Activated T-cell treated with anti-CD3 and anti-CD28 coated beads, Interleukin-2, amount 50 U/mL, for 4 hours (primary cell): ENCODE results near the gene CHD2. TPM values are rescaled to one million over a fixed set of nuclear protein-coding genes. Genes with fewer than 3 reads are reported as not detected.
A peak's percentile ranks its signal among the peaks of the same experiment; 100 is the strongest.
"Not testable (repeated sequence)": the region's sequence is repeated elsewhere in the genome, so short reads cannot be mapped to it uniquely, and the experiment has no call there.

ENCODE experiments used
- ATAC-seq, 2 donors: fragments of 200-7000 bp; cut with Tn5 transposase; one replicate each; pipeline ENCODE4 v1.10.0; 2021
- DNase-seq: peaks from one replicate; pipeline ENCODE4 v3.0.0-alpha.2; 2020
- H3K27me3 Mint-ChIP-seq: one replicate; pipeline ENCODE4 v1.8.0; 2021; ENCODE audit warnings: low read depth, mixed read lengths
- H3K36me3 Mint-ChIP-seq: one replicate; pipeline ENCODE4 v1.8.0; 2022; ENCODE audit warnings: mixed read lengths; ENCODE audit not compliant: insufficient read depth
- H3K4me1 Mint-ChIP-seq: one replicate; pipeline ENCODE4 v1.8.0; 2021; ENCODE audit warnings: low read depth, mixed read lengths
- H3K4me3 Mint-ChIP-seq: one replicate; pipeline ENCODE4 v1.8.0; 2021; ENCODE audit warnings: mild to moderate bottlenecking, moderate library complexity, mixed read lengths
- H3K9me3 Mint-ChIP-seq: one replicate; pipeline ENCODE4 v1.8.0; 2021; ENCODE audit warnings: mixed read lengths
- total RNA-seq, 3 donors: library from RNA; stranded (reverse); gene quantifications; one replicate each; pipeline ENCODE4 v1.2.1, GENCODE V29; 2021

The CHD2 gene
- total RNA-seq, 3 donors from 2014 or later, result 58.0 to 67.7 (median 59.7) TPM

GRCh38 chr15:93035092-93035915 is 135.2 kb downstream of the CHD2 start:
- Mint-ChIP-seq H3K4me3 (no peak overlapping the region), H3K27me3 (peaks cover 2% of the 10 kb centered on the region), H3K36me3 (no peaks in the 10 kb centered on the region), H3K9me3 (no peaks in the 10 kb centered on the region), H3K4me1 (peaks cover 10% of the 10 kb centered on the region)
- ATAC-seq (no peak), DNase-seq (no peak)

GRCh38 chr15:93035953-93036810 is 136.1 kb downstream of the CHD2 start:
- peaks cover 6% of the 10 kb centered on the region for H3K4me1 Mint-ChIP-seq
- DNase-seq, result peak; percentile 34
- H3K36me3 Mint-ChIP-seq, result no peaks in the 10 kb centered on the region
- peaks cover 6% of the 10 kb centered on the region for H3K27me3 Mint-ChIP-seq
- peak; percentile 89 to 90 for ATAC-seq
- H3K4me3 Mint-ChIP-seq, result no peak overlapping the region
- no peaks in the 10 kb centered on the region for H3K9me3 Mint-ChIP-seq

- Mint-ChIP-seq H3K27me3 (peaks cover 6% of the 10 kb centered on the region), H3K4me1 (peaks cover 6% of the 10 kb centered on the region), H3K4me3 (no peak overlapping the region), H3K36me3 (no peaks in the 10 kb centered on the region), H3K9me3 (no peaks in the 10 kb centered on the region)
- ATAC-seq (no peak), DNase-seq (no peak)
Measured at GRCh38 chr15:93036951-93037819, 137.1 kb downstream of the CHD2 start.

- Mint-ChIP-seq H3K4me3 (no peak overlapping the region), H3K9me3 (no peaks in the 10 kb centered on the region), H3K36me3 (no peaks in the 10 kb centered on the region), H3K27me3 (peaks cover 6% of the 10 kb centered on the region), H3K4me1 (peaks cover 6% of the 10 kb centered on the region)
- DNase-seq, result no peak
- ATAC-seq, result no peak
Measured at GRCh38 chr15:93037820-93038705, 137.9 kb downstream of the CHD2 start.

- DNase-seq, H3K36me3 Mint-ChIP-seq, H3K9me3 Mint-ChIP-seq, H3K27me3 Mint-ChIP-seq, ATAC-seq, H3K4me1 Mint-ChIP-seq, H3K4me3 Mint-ChIP-seq: not testable (repeated sequence)
Measured at GRCh38 chr15:93039562-93040287, 139.6 kb downstream of the CHD2 start.

- no peak for ATAC-seq
- H3K9me3 Mint-ChIP-seq, result no peaks in the 10 kb centered on the region
- H3K36me3 Mint-ChIP-seq, result no peaks in the 10 kb centered on the region
- no peak for DNase-seq
- no peak overlapping the region for H3K4me3 Mint-ChIP-seq
- H3K4me1 Mint-ChIP-seq, result peaks cover 6% of the 10 kb centered on the region
- H3K27me3 Mint-ChIP-seq, result peaks cover 6% of the 10 kb centered on the region
Measured at GRCh38 chr15:93040288-93041158, 140.4 kb downstream of the CHD2 start.

GRCh38 chr15:93041159-93041547 is 141.0 kb downstream of the CHD2 start:
- Mint-ChIP-seq H3K27me3 (peaks cover 4% of the 10 kb centered on the region), H3K9me3 (peaks cover 4% of the 10 kb centered on the region), H3K4me1 (peaks cover 3% of the 10 kb centered on the region), H3K36me3 (peaks cover 2% of the 10 kb centered on the region), H3K4me3 (no peak overlapping the region)
- no peak for ATAC-seq
- no peak for DNase-seq

GRCh38 chr15:93042211-93042610 is 142.1 kb downstream of the CHD2 start:
- no peak for DNase-seq
- Mint-ChIP-seq H3K36me3 (peaks cover 2% of the 10 kb centered on the region), H3K4me1 (peaks cover 8% of the 10 kb centered on the region), H3K9me3 (peaks cover 7% of the 10 kb centered on the region), H3K27me3 (peaks cover 4% of the 10 kb centered on the region), H3K4me3 (no peak overlapping the region)
- ATAC-seq, result no peak

- DNase-seq (no peak), ATAC-seq (no peak)
- peaks cover 7% of the 10 kb centered on the region for H3K9me3 Mint-ChIP-seq
- peaks cover 14% of the 10 kb centered on the region for H3K4me1 Mint-ChIP-seq
- peaks cover 2% of the 10 kb centered on the region for H3K36me3 Mint-ChIP-seq
- H3K27me3 Mint-ChIP-seq, result peaks cover 4% of the 10 kb centered on the region
- H3K4me3 Mint-ChIP-seq, result no peak overlapping the region
Measured at GRCh38 chr15:93042691-93043378, 142.7 kb downstream of the CHD2 start.

- DNase-seq (no peak), ATAC-seq (no peak)
- no peak overlapping the region for H3K4me3 Mint-ChIP-seq
- H3K9me3 Mint-ChIP-seq, result peaks cover 7% of the 10 kb centered on the region
- peaks cover 4% of the 10 kb centered on the region for H3K27me3 Mint-ChIP-seq
- H3K4me1 Mint-ChIP-seq, result peaks cover 18% of the 10 kb centered on the region
- H3K36me3 Mint-ChIP-seq, result peaks cover 2% of the 10 kb centered on the region
Measured at GRCh38 chr15:93043621-93044300, 143.6 kb downstream of the CHD2 start.
